ENCODE data around the gene ATP6V0A4. TPM values are rescaled to one million over a fixed set of nuclear protein-coding genes. Genes with fewer than 3 reads are reported as not detected.

The ATP6V0A4 gene
- total RNA-seq, 1 experiment from 2014 or later, result 1.2 TPM

- Mint-ChIP-seq H3K4me3 (ENCODE audit: unreplicated experiment) (no peak overlapping the region), H3K36me3 (ENCODE audit: insufficient read depth, unreplicated experiment) (peaks cover 18% of the 10 kb centered on the region), H3K4me1 (ENCODE audit: low read depth, unreplicated experiment) (no peaks in the 10 kb centered on the region), H3K27me3 (ENCODE audit: insufficient read depth, unreplicated experiment) (no peaks in the 10 kb centered on the region), H3K9me3 (ENCODE audit: unreplicated experiment) (no peaks in the 10 kb centered on the region), H3K27ac (ENCODE audit: unreplicated experiment) (no peak overlapping the region)
- ChIA-PET CTCF (no interaction called here), POLR2A (no interaction called here)
- no TSS peak for BruUV-seq (replicated peaks)
- intact Hi-C loops (cut with micrococcal nuclease; ENCODE audit: unreplicated experiment), result no loop called here
- no peaks in the 10 kb centered on the region for H3K27me3 ChIP-seq (replicated peaks; ENCODE audit: control insufficient read depth, insufficient read depth, low read length)
- H3K9me3 ChIP-seq, result no peaks in the 10 kb centered on the region
- no peak overlapping the region for H3K4me3 ChIP-seq (ENCODE audit: low read depth, low read length)
- no peak for DNase-seq
- H3K4me1 ChIP-seq, result no peaks in the 10 kb centered on the region
- TF ChIP-seq CTCF (IDR thresholded peaks at IDR 0.05; ENCODE audit: insufficient read depth in 1 of 2, low read depth in 1 of 2, low read length in 1 of 2, severe bottlenecking in 1 of 2, unreplicated experiment in 1 of 2), result no peak
- H3K36me3 ChIP-seq (ENCODE audit: control insufficient read depth, insufficient read depth, low read length), result no peaks in the 10 kb centered on the region
Measured at GRCh38 chr7:138833596-138833995, 35.6 kb upstream of the ATP6V0A4 start.

GRCh38 chr7:138832966-138833365, 35.0 kb upstream of the ATP6V0A4 start:
- no TSS peak for BruUV-seq (replicated peaks)
- Histone ChIP-seq H3K9me3 (no peaks in the 10 kb centered on the region), H3K27me3 (replicated peaks; ENCODE audit: control insufficient read depth, insufficient read depth, low read length) (no peaks in the 10 kb centered on the region), H3K36me3 (ENCODE audit: control insufficient read depth, insufficient read depth, low read length) (no peaks in the 10 kb centered on the region), H3K4me3 (ENCODE audit: low read depth, low read length) (no peak overlapping the region), H3K4me1 (no peaks in the 10 kb centered on the region)
- POLR2A ChIA-PET, result no interaction called here
- CTCF ChIA-PET, result no interaction called here
- TF ChIP-seq CTCF (IDR thresholded peaks at IDR 0.05; ENCODE audit: insufficient read depth in 1 of 2, low read depth in 1 of 2, low read length in 1 of 2, severe bottlenecking in 1 of 2, unreplicated experiment in 1 of 2), result no peak
- no peaks in the 10 kb centered on the region for H3K9me3 Mint-ChIP-seq (ENCODE audit: unreplicated experiment)
- H3K36me3 Mint-ChIP-seq (ENCODE audit: insufficient read depth, unreplicated experiment), result peaks cover 18% of the 10 kb centered on the region
- H3K27ac Mint-ChIP-seq (ENCODE audit: unreplicated experiment), result no peak overlapping the region
- H3K27me3 Mint-ChIP-seq (ENCODE audit: insufficient read depth, unreplicated experiment), result no peaks in the 10 kb centered on the region
- H3K4me1 Mint-ChIP-seq (ENCODE audit: low read depth, unreplicated experiment), result no peaks in the 10 kb centered on the region
- no peak overlapping the region for H3K4me3 Mint-ChIP-seq (ENCODE audit: unreplicated experiment)
- DNase-seq, result no peak
- intact Hi-C loops (cut with micrococcal nuclease; ENCODE audit: unreplicated experiment), result no loop called here

- Histone ChIP-seq H3K9me3 (no peaks in the 10 kb centered on the region), H3K27me3 (replicated peaks; ENCODE audit: control insufficient read depth, insufficient read depth, low read length) (no peaks in the 10 kb centered on the region), H3K4me1 (no peaks in the 10 kb centered on the region), H3K4me3 (ENCODE audit: low read depth, low read length) (no peak overlapping the region), H3K36me3 (ENCODE audit: control insufficient read depth, insufficient read depth, low read length) (no peaks in the 10 kb centered on the region)
- no peak for DNase-seq
- no peaks in the 10 kb centered on the region for H3K4me1 Mint-ChIP-seq (ENCODE audit: low read depth, unreplicated experiment)
- no peaks in the 10 kb centered on the region for H3K27me3 Mint-ChIP-seq (ENCODE audit: insufficient read depth, unreplicated experiment)
- TF ChIP-seq CTCF (IDR thresholded peaks at IDR 0.05; ENCODE audit: insufficient read depth in 1 of 2, low read depth in 1 of 2, low read length in 1 of 2, severe bottlenecking in 1 of 2, unreplicated experiment in 1 of 2), result no peak
- H3K9me3 Mint-ChIP-seq (ENCODE audit: unreplicated experiment), result no peaks in the 10 kb centered on the region
- CTCF ChIA-PET, result no interaction called here
- peaks cover 7% of the 10 kb centered on the region for H3K36me3 Mint-ChIP-seq (ENCODE audit: insufficient read depth, unreplicated experiment)
- intact Hi-C loops (cut with micrococcal nuclease; ENCODE audit: unreplicated experiment), result no loop called here
- no TSS peak for BruUV-seq (replicated peaks)
- POLR2A ChIA-PET, result no interaction called here
- no peak overlapping the region for H3K4me3 Mint-ChIP-seq (ENCODE audit: unreplicated experiment)
- H3K27ac Mint-ChIP-seq (ENCODE audit: unreplicated experiment), result no peak overlapping the region
Measured at GRCh38 chr7:138829335-138829734, 31.3 kb upstream of the ATP6V0A4 start.

Measured in Caco-2 (cell line).